GM12878 (cell line): Measurements from ENCODE around the gene METTL8. TPM values are rescaled to one million over a fixed set of nuclear protein-coding genes. Genes with fewer than 3 reads are reported as not detected.

Experiments used
- ATAC-seq: fragments of 200-7000 bp; cut with Tn5 transposase; 3 replicates; pipeline ENCODE4 v1.9.1; 2020; ENCODE audit warnings: mild to moderate bottlenecking, moderate library complexity
- BruUV-seq: library from RNA; stranded (reverse); fragments of 400-500 nt; replicated peaks from 2 replicates; lab custom pipeline; 2021; lab: Mats Ljungman, UMichigan
- CTCF ChIA-PET: fragments of 300-600 bp; sonication (Branson Sonifier 250); formaldehyde crosslinking; extraction: SDS; loops from one replicate; lab custom pipeline; 2021; ENCODE audit warnings: inconsistent platforms; lab: Yijun Ruan, JAX
- POLR2A ChIA-PET: fragments of 350-600 bp; formaldehyde crosslinking; extraction: SDS; loops from one replicate; lab custom pipeline; 2021; ENCODE audit warnings: inconsistent platforms; lab: Charles Lee
- RAD21 ChIA-PET: fragments of 300-600 bp; sonication (Branson Sonifier 250); formaldehyde crosslinking; loops from one replicate; lab custom pipeline; 2023; ENCODE audit warnings: antibody characterized with exemption; ENCODE audit not compliant: unreplicated experiment; lab: Charles Lee
- SMC1A ChIA-PET: fragments of 300-600 bp; sonication (Branson Sonifier 250); formaldehyde crosslinking; loops from one replicate; lab custom pipeline; 2023; ENCODE audit not compliant: unreplicated experiment, uncharacterized antibody; lab: Charles Lee
- DNase-seq: peaks from one replicate; pipeline ENCODE4 v3.0.0-alpha.2; 2011; ENCODE audit warnings: low read depth, low spot score
- FAIRE-seq: peaks from 3 replicates; lab custom pipeline; 2011; peaks lifted over from hg19 to GRCh38; lab: Jason Lieb, UNC
- H2AFZ ChIP-seq: 2 replicates; pipeline ENCODE4 v1.6.0; 2011; ENCODE audit warnings: low read depth, low read length, control low read depth; ENCODE audit not compliant: control insufficient read depth
- H3K27ac ChIP-seq: 2 replicates; pipeline ENCODE4 v1.5.1; 2011; ENCODE audit warnings: control low read depth; ENCODE audit not compliant: control insufficient read depth, insufficient read depth
- H3K27me3 ChIP-seq, 2 experiments: replicated peaks in 1 of 2; 2 replicates each; pipeline versions ENCODE4 v1.6.0 to v1.6.1; 2011; ENCODE audit warnings: low read length in 1 of 2; ENCODE audit not compliant: control insufficient read depth in 2 of 2, insufficient read depth in 2 of 2
- H3K36me3 ChIP-seq, 2 experiments: 2 replicates each; pipeline ENCODE4 v1.5.1; 2011; ENCODE audit warnings: low read length in 1 of 2; ENCODE audit not compliant: control insufficient read depth in 2 of 2, insufficient read depth in 2 of 2
- H3K4me1 ChIP-seq: 2 replicates; pipeline ENCODE4 v1.6.1; 2011; ENCODE audit warnings: mild to moderate bottlenecking, low read length, moderate library complexity, mixed read lengths; ENCODE audit not compliant: control insufficient read depth, insufficient read depth
- H3K4me2 ChIP-seq: 2 replicates; pipeline ENCODE4 v1.6.0; 2011; ENCODE audit warnings: control low read depth; ENCODE audit not compliant: control insufficient read depth, insufficient read depth
- H3K4me3 ChIP-seq: fragments of 200-600 bp; sonication (generic); 2 replicates; pipeline ENCODE4 v1.5.1; 2016
- H3K79me2 ChIP-seq: 2 replicates; pipeline ENCODE4 v1.6.0; 2011; ENCODE audit warnings: low read length; ENCODE audit not compliant: control insufficient read depth, insufficient read depth
- H3K9ac ChIP-seq: 2 replicates; pipeline ENCODE4 v1.8.0; 2011; ENCODE audit warnings: low read length, control low read depth, mixed read lengths; ENCODE audit not compliant: control insufficient read depth, insufficient read depth
- H3K9me3 ChIP-seq: replicated peaks from 3 replicates; pipeline ENCODE4 v1.5.1; 2011; ENCODE audit warnings: mild to moderate bottlenecking, low read length; ENCODE audit not compliant: control insufficient read depth, insufficient read depth
- H4K20me1 ChIP-seq: 2 replicates; pipeline ENCODE4 v1.6.0; 2011; ENCODE audit not compliant: control insufficient read depth, insufficient read depth
- MEF2B ChIP-seq: fragments of 450-650 bp; IDR thresholded peaks from 2 replicates; pipeline ENCODE4 v1.6.1; 2018; ENCODE audit warnings: mild to moderate bottlenecking, moderate library complexity; ENCODE audit not compliant: partially characterized antibody, poor library complexity, severe bottlenecking
- RUNX3 ChIP-seq: IDR thresholded peaks from 2 replicates; pipeline ENCODE4 v1.6.1; 2012; ENCODE audit warnings: low read length, inconsistent platforms
- WGBS: methylation state at CpG from one replicate; pipeline ENCODE4 v1.1.6; 2016; ENCODE audit warnings: low lambda C conversion rate; ENCODE audit not compliant: insufficient replicate concordance, insufficient coverage; ENCODE audit errors: missing lambda C conversion rate; 5-methylcytosine and 5-hydroxymethylcytosine counted together
- in situ Hi-C: fragments of 300-500 bp; cut with MboI; formaldehyde crosslinking; loops from 9 replicates; pipeline ENCODE4 v1.14.3; 2018; ENCODE audit warnings: mixed read lengths
- intact Hi-C: fragments of 100-400 bp; cut with micrococcal nuclease; formaldehyde crosslinking; loops from one replicate; pipeline ENCODE4 v1.14.2; 2022; ENCODE audit not compliant: unreplicated experiment
- polyA plus RNA-seq, 11 experiments: library from polyadenylated mRNA; depleted of rRNA in 4 of 11; unstranded in 6 of 11; stranded (reverse) in 5 of 11; fragments of >200 nt; fragmentation: Nextera tagmentation in 4 of 11; fragmentation: Illumina TruSeq in 1 of 11; extraction: Ambion mirVana in 4 of 11; extraction: Trizol in 1 of 11; gene quantifications; 1 replicate in 1 of 11; 2 replicates in 10 of 11; pipeline versions ENCODE4 v1.2.1 to v1.2.3, GENCODE V29; 2011 to 2016; ENCODE audit warnings: inconsistent platforms in 2 of 11, missing spikeins in 2 of 11, low read depth in 1 of 11
- total RNA-seq, 4 experiments: library from RNA; depleted of rRNA in 3 of 4; stranded (reverse); fragments of >200 nt in 3 of 4; fragmentation: Illumina TruSeq in 1 of 4; extraction: Trizol in 1 of 4; gene quantifications; 2 replicates each; pipeline versions ENCODE4 v1.2.1 to v1.2.3, GENCODE V29; 2013 to 2021
- TF ChIP-seq, protein P1 (sequence below): IDR thresholded peaks from 2 replicates; pipeline ENCODE4 v1.6.1; 2011; ENCODE audit warnings: borderline replicate concordance, low read depth, mild to moderate bottlenecking, moderate library complexity, mixed read lengths, low read length; ENCODE audit not compliant: insufficient read depth; ENCODE audit errors: extremely low read length

Gene METTL8
- total and polyA plus RNA-seq, 10 of the 15 experiments (the other 5 are each of a cell fraction or from before 2014, with no cell fraction given) = 30.8 to 96.3 (median 51.5) TPM

DNA sequence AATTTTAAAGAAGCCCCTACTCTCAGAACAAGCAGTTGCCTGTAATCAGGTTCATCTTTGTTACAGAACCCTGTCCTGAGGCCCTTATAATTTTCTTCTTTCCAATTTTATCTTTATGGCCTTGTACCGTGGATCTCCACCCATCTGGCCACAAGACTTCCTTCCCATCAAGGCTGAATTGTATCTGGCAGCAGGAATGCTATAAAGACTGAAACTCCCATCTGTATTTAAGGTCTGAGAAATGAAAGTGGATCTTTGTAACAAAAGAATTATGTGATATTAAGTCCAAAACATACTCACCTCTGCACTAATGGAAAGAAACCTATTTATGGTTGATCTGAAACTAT lies 91.8 kb downstream of the METTL8 start:
- CTCF ChIA-PET = interaction anchor here (1.0 kb wide), 1 partner anchor 8 kb away, joined by 3 read pairs; no protein-coding TSS in a partner anchor
- peak overlapping the region; percentile 69 for H3K27ac ChIP-seq
- no peak for FAIRE-seq
- H2AFZ ChIP-seq = no peak overlapping the region; the same call in 1 of the 2 replicates
- peak overlapping the region; percentile 57; the same call in 1 of the 2 replicates for H3K4me2 ChIP-seq
- no peak for DNase-seq
- peaks cover 4% of the 10 kb centered on the region for H3K79me2 ChIP-seq
- in situ Hi-C loops (no loop called here), intact Hi-C loops (no loop called here)
- RAD21 ChIA-PET = interaction anchor here (0.9 to 1.9 kb wide), 6 partner anchors 12 to 75 kb away, joined by 3 to 9 read pairs (median 3); no protein-coding TSS in a partner anchor
- H3K36me3 ChIP-seq = no peaks in the 10 kb centered on the region
- no TSS peak for BruUV-seq
- SMC1A ChIA-PET = interaction anchor here (0.6 to 6.3 kb wide), 5 partner anchors 8 to 112 kb away, joined by 3 to 56 read pairs (median 7); no protein-coding TSS in a partner anchor
- H4K20me1 ChIP-seq = no peaks in the 10 kb centered on the region
- H3K4me1 ChIP-seq = peaks cover 23% of the 10 kb centered on the region
- 6% methylated on average over 1 of the region's 1 CpG for WGBS
- no peaks in the 10 kb centered on the region for H3K9me3 ChIP-seq
- POLR2A ChIA-PET = interaction anchor here (2.0 to 3.8 kb wide), 3 partner anchors 9 to 17 kb away, joined by 8 to 19 read pairs (median 11); no protein-coding TSS in a partner anchor
- TF ChIP-seq MEF2B (no peak), RUNX3 (0 out of 2 replicates have a peak, but pooled peaks have one; percentile 11)
- TF ChIP-seq, protein P1, sequence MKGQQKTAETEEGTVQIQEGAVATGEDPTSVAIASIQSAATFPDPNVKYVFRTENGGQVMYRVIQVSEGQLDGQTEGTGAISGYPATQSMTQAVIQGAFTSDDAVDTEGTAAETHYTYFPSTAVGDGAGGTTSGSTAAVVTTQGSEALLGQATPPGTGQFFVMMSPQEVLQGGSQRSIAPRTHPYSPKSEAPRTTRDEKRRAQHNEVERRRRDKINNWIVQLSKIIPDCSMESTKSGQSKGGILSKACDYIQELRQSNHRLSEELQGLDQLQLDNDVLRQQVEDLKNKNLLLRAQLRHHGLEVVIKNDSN = no peak
- no peak overlapping the region for H3K4me3 ChIP-seq
- H3K27me3 ChIP-seq = no peaks in the 10 kb centered on the region
- no peak overlapping the region for H3K9ac ChIP-seq
- peak; percentile 10; the same call in 2 of the 3 replicates for ATAC-seq
